Measurements from ENCODE around the gene AUTS2.

AUTS2 gene

GRCh38 chr7:69911337-69911736 lies 313.1 kb downstream of the AUTS2 start:
- DNase-seq: no peak

- no peak for DNase-seq
Observed at GRCh38 chr7:69912141-69912540, 313.9 kb downstream of the AUTS2 start.

GRCh38 chr7:69912846-69913245 lies 314.6 kb downstream of the AUTS2 start:
- DNase-seq: no peak

- no peak for DNase-seq
Observed at GRCh38 chr7:69919426-69920111, 321.3 kb downstream of the AUTS2 start.

- no peak for DNase-seq
Observed at GRCh38 chr7:69920797-69921196, 322.5 kb downstream of the AUTS2 start.

GRCh38 chr7:69922026-69922803 lies 323.9 kb downstream of the AUTS2 start:
- no peak for DNase-seq

- no peak for DNase-seq
Observed at GRCh38 chr7:69927461-69927860, 329.2 kb downstream of the AUTS2 start.

- no peak for DNase-seq
Observed at GRCh38 chr7:69928621-69929020, 330.3 kb downstream of the AUTS2 start.

- no peak for DNase-seq
Observed at GRCh38 chr7:69929622-69930021, 331.3 kb downstream of the AUTS2 start.

- no peak for DNase-seq
Observed at GRCh38 chr7:69932034-69932628, 333.9 kb downstream of the AUTS2 start.

GRCh38 chr7:69934144-69934903 lies 336.0 kb downstream of the AUTS2 start:
- DNase-seq: no peak

GRCh38 chr7:69935107-69935506 lies 336.8 kb downstream of the AUTS2 start:
- no peak for DNase-seq

- no peak for DNase-seq
Observed at GRCh38 chr7:69937097-69937496, 338.8 kb downstream of the AUTS2 start.

GRCh38 chr7:69939317-69939716 lies 341.0 kb downstream of the AUTS2 start:
- no peak for DNase-seq

- DNase-seq: no peak
Observed at GRCh38 chr7:69941077-69941651, 342.9 kb downstream of the AUTS2 start.

GRCh38 chr7:69942573-69942972 lies 344.3 kb downstream of the AUTS2 start:
- no peak for DNase-seq

GRCh38 chr7:69946901-69947300 lies 348.6 kb downstream of the AUTS2 start:
- DNase-seq: no peak

- no peak for DNase-seq
Observed at GRCh38 chr7:69947998-69948397, 349.7 kb downstream of the AUTS2 start.

- DNase-seq: no peak
Observed at GRCh38 chr7:69949122-69949521, 350.8 kb downstream of the AUTS2 start.

- DNase-seq: no peak
Observed at GRCh38 chr7:69951458-69951857, 353.2 kb downstream of the AUTS2 start.

GRCh38 chr7:69953136-69954067 lies 355.1 kb downstream of the AUTS2 start:
- DNase-seq: no peak

- no peak for DNase-seq
Observed at GRCh38 chr7:69956541-69956940, 358.3 kb downstream of the AUTS2 start.

Measured in T-helper 1 cell (primary cell).